OCI-M2 (cell line): Measurements from ENCODE around the gene HAGHL.
A peak's percentile ranks its signal among the peaks of the same experiment; 100 is the strongest.

Source experiments
- DNase-seq: peaks from one replicate; lab custom pipeline; 2025; ENCODE audit not compliant: unreplicated experiment; lab: John Stamatoyannopoulos, UW

Gene HAGHL

GRCh38 chr16:720990-721764, 5.7 kb upstream of the HAGHL start, which contains the start of gene ANTKMT:
TSS of gene ANTKMT (plus strand) at chr16:721146. CDS start at chr16:721275, 129 bp downstream.
- DNase-seq, result peak; percentile 63

DNA sequence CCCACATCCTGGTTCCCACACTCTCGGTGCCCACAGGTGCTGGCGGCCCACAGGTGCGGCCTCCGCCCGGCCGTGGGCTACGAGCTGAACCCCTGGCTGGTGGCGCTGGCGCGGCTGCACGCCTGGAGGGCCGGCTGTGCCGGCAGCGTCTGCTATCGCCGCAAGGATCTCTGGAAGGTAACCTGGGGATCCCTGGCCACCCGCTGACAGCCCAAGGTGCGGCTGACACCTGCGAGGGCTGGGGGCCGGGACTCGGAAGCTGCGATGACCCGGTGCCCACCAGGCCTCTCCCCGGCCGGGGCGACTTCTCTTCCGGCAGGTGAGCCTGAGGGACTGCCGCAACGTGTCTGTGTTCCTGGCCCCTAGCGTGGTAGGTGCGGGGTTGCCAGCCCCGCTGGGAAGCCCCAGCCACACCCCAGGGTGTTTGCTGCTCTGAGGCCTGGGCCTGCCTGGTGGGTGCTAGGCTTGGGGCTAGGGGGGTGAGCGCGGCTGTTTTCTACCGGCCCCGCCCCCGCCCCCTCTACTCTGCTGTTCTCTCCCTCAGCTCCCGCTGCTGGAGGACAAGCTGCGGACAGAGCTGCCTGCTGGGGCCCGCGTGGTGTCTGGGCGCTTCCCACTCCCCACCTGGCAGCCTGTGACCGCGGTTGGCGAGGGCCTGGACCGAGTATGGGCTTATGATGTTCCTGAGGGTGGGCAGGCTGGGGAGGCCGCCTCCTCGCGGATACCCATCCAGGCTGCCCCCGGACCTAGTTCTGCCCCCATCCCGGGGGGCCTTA, 5.0 kb upstream of the HAGHL start:
- DNase-seq, result no peak

DNA sequence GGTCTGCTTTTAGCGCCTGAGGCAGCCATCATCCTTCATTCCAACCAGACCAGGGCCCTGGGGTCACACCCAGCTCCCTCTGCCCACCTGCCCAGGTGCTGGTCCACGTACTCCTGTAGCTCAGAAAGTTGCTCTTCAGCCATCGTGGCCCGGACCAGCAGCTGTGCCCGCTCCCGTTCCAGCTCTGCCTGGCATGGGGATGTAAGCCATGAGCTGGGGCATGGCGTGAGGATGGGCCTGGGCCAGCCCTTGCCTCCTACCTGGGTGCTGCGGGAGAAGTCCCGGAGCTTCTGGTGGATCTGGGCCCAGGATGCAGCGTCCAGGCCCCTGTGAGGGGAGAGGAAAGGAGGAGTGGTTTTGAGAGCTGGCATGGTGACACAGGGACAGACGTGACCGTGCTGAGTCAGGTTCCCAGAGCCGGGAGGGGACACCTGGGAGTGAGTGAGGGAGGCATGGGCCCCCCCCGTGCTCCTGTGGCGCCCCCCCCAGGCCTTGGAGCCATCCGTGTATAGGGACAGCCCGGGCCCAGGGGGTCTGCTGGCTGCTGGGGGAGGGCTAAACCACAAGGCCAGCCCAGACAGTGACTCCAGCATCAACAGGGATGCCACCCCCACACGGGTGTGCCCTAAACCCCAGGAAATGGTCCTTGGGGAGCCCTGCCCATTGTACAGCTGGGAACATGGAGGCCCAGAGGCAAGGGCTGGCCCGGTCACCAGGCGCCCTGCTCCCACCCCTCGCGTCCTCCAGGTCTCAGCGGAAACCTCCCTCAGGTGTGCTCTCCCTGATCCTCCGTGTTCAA, 3.9 kb upstream of the HAGHL start:
- no peak for DNase-seq

DNA sequence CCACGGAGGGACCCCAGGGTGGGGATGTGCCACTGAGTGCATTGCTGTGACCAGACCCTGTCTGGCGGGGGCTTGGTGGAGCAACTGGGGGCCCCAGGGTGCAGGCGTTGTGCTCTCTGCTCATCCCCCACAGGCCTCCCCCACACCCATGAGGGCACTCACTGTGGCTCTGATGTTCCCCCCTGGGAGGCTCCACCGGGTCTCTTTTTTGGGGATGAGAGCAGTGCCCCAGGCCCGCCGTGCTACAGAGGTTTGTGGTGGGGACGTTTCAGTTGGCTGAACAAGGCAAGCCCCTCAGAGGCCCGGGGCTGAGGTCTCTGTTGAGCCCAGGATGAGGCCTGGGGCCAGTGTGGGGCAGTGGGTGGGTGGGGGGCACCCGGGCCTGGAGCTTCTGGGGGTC, 3.2 kb upstream of the HAGHL start:
- DNase-seq, result no peak

GRCh38 chr16:724188-725040, 2.5 kb upstream of the HAGHL start:
- DNase-seq, result no peak

- no peak for DNase-seq
Observed at GRCh38 chr16:725041-725376, 1.9 kb upstream of the HAGHL start.

DNA sequence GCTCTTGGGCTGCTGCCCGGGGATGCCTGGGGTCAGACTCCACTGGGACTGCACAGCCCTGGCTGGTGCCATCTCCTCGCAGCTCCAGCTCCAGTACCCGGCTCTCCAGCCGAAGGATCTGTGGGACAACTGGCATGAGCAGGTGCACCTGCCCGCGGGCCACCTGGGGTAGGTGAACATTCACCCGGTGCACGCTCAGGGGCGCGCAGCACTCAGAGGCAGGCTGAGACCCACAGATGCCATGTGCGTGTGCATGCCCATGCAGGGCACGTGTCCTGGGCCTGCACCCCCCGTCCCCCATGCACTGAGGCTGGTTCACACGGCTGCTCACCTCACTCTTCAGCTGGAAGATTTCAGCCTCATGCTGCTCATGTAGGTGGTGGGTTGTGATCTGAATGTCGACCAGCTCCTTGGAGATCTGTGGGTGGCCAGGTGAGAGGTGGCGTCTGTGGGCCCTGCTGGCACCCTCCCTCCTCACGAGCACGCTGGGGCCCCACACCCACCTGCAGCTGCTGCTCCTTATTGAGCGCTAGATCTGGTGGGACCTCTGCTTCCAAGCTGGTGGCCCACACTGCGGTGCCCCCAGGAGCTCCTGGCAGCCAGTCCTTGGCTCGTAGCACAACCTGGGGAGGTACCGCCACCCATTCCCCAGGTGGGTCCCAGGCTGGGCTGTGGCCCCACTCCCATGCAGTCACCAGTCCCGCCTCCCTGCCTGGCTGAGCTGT, 1.3 kb upstream of the HAGHL start:
- no peak for DNase-seq

DNA sequence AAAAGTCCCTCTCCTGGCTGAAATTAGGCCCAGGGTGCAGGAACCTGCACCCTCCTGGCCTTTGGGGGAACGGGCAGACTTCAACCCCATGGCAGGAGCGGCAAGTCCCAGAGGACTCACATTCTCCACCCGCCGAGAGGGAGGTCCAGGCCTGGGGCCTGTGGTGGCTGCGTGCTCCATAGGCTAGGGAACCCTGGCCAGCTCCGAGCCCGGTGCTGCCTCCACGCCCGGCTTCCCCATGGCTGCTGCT, 793 bp upstream of the HAGHL start:
- DNase-seq, result no peak

DNA sequence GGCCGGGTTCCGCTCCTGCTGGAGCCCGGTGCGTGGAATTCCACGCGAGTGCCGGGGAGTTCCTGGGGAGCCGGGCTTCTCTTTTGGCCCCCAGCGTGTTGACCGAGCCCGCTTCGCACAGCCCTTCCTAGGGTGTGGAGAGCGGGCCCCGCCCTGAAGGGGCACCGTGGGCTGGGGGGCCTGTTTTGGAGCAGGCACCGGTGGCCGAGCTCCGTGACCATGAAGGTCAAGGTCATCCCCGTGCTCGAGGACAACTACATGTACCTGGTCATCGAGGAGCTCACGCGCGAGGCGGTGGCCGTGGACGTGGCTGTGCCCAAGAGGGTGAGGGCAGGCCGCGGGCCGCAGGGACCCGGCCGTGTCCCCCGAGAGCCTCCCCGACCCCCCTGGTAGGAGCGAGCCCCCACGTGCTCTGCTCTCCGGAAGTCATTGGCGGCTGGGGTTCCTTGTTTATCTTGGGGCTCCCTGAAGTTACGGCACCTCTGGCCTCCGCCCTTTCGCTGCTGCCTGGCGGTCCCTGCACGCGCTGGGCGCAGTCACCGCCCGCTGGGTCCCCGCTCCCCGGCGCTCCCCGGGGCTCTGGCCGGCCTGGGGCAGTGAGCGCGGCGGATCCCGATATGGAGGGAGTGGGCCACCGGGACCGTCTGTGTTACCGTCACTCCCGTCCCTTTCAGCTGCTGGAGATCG, 528 bp downstream of the HAGHL start:
- no peak for DNase-seq

- no peak for DNase-seq
Observed at GRCh38 chr16:728131-728889, 1.4 kb downstream of the HAGHL start.

GRCh38 chr16:728890-729744, 2.2 kb downstream of the HAGHL start:
- DNase-seq, result no peak

- DNase-seq, result no peak
Observed at GRCh38 chr16:729768-730665, 3.1 kb downstream of the HAGHL start.

- DNase-seq, result no peak
Observed at GRCh38 chr16:730666-731509, 4.0 kb downstream of the HAGHL start.

- DNase-seq, result no peak
Observed at GRCh38 chr16:732332-732731, 5.4 kb downstream of the HAGHL start.

GRCh38 chr16:732936-733335, 6.0 kb downstream of the HAGHL start:
- no peak for DNase-seq
